SK-N-SH (cell line): ENCODE data around the gene SMC1A. TPM values are rescaled to one million over a fixed set of nuclear protein-coding genes. Genes with fewer than 3 reads are reported as not detected.

Source experiments
- CTCF ChIA-PET: fragments of 300-600, 350-600 bp; formaldehyde crosslinking; extraction: SDS; loops from one replicate; lab custom pipeline; 2021; lab: Yijun Ruan, JAX
- POLR2A ChIA-PET: fragments of 350-600 bp; sonication (Branson Sonifier 250); formaldehyde crosslinking; extraction: SDS; loops from one replicate; lab custom pipeline; 2020; ENCODE audit warnings: antibody characterized with exemption, inconsistent platforms; lab: Yijun Ruan, JAX
- DNase-seq: peaks from one replicate; pipeline ENCODE4 v3.0.0; 2012
- H2AFZ ChIP-seq: fragments of 200-600 bp; sonication (generic); 2 replicates; pipeline ENCODE4 v1.8.1; 2016; ENCODE audit warnings: antibody characterized with exemption, mild to moderate bottlenecking, low read depth
- H3F3A ChIP-seq: fragments of 200-600 bp; sonication (generic); replicated peaks from 2 replicates; pipeline ENCODE3; 2016; ENCODE audit warnings: antibody characterized with exemption, mild to moderate bottlenecking; ENCODE audit not compliant: insufficient read depth
- H3K27ac ChIP-seq, 2 experiments: fragments of 200-500 bp in 1 of 2; fragments of 200-600 bp in 1 of 2; sonication (Bioruptor generic) in 1 of 2; sonication (generic), shearing (Covaris generic) in 1 of 2; 2 replicates each; pipeline versions ENCODE4 v1.5.1 to v1.6.1; 2014 to 2016; ENCODE audit warnings: low read depth in 2 of 2, inconsistent platforms in 1 of 2, low read length in 1 of 2, mild to moderate bottlenecking in 1 of 2, mixed read lengths in 1 of 2
- H3K27me3 ChIP-seq: fragments of 200-600 bp; sonication (generic), shearing (Covaris generic); 2 replicates; pipeline ENCODE4 v1.6.1; 2016; ENCODE audit warnings: mixed run types; ENCODE audit not compliant: insufficient read depth
- H3K36me3 ChIP-seq, 2 experiments: fragments of 200-500 bp in 1 of 2; fragments of 200-600 bp in 1 of 2; sonication (Bioruptor generic) in 1 of 2; sonication (generic) in 1 of 2; replicated peaks in 1 of 2; 2 replicates each; pipeline versions ENCODE3 to v1.5.1; 2014 to 2016; ENCODE audit warnings: low read length in 1 of 2, mild to moderate bottlenecking in 1 of 2; ENCODE audit not compliant: insufficient read depth in 2 of 2, control insufficient read depth in 1 of 2
- H3K4me1 ChIP-seq, 2 experiments: fragments of 200-500 bp in 1 of 2; fragments of 200-600 bp in 1 of 2; sonication (Bioruptor generic) in 1 of 2; sonication (generic), shearing (Covaris generic) in 1 of 2; 2 replicates each; pipeline versions ENCODE4 v1.5.1 to v1.6.1; 2014 to 2016; ENCODE audit warnings: low read depth in 1 of 2, low read length in 1 of 2, mixed run types in 1 of 2; ENCODE audit not compliant: insufficient read depth in 2 of 2, control insufficient read depth in 1 of 2
- H3K4me2 ChIP-seq: fragments of 200-600 bp; sonication (generic), shearing (Covaris generic); 2 replicates; pipeline ENCODE4 v1.6.1; 2017; ENCODE audit warnings: mixed run types
- H3K4me3 ChIP-seq, 2 experiments: fragments of 200-500 bp in 1 of 2; fragments of 200-600 bp in 1 of 2; sonication (Bioruptor generic) in 1 of 2; sonication (generic), shearing (Covaris generic) in 1 of 2; 2 replicates each; pipeline versions ENCODE4 v1.5.1 to v1.8.1; 2014 to 2016; ENCODE audit warnings: low read depth in 2 of 2, inconsistent platforms in 1 of 2, low read length in 1 of 2, mild to moderate bottlenecking in 1 of 2, mixed read lengths in 1 of 2, moderate library complexity in 1 of 2
- H3K79me2 ChIP-seq: fragments of 200-600 bp; sonication (generic); 2 replicates; pipeline ENCODE4 v1.8.1; 2017; ENCODE audit warnings: mild to moderate bottlenecking; ENCODE audit not compliant: insufficient read depth
- H3K9ac ChIP-seq: fragments of 200-600 bp; sonication (generic); 2 replicates; pipeline ENCODE4 v1.6.1; 2017; ENCODE audit warnings: mixed run types
- H3K9me2 ChIP-seq: fragments of 200-600 bp; sonication (generic); 2 replicates; pipeline ENCODE4 v1.6.1; 2017; ENCODE audit warnings: mixed run types
- H3K9me3 ChIP-seq: fragments of 200-600 bp; sonication (generic); 2 replicates; pipeline ENCODE4 v1.6.1; 2017; ENCODE audit warnings: mixed run types, mild to moderate bottlenecking, moderate library complexity
- H4K20me1 ChIP-seq: fragments of 200-600 bp; sonication (generic); 2 replicates; pipeline ENCODE4 v1.6.1; 2017; ENCODE audit warnings: mild to moderate bottlenecking, mixed run types; ENCODE audit not compliant: insufficient read depth
- ELF1 ChIP-seq: IDR thresholded peaks from 2 replicates; pipeline ENCODE4 v1.4.0; 2012
- EZH2phosphoT487 ChIP-seq: fragments of 200-600 bp; sonication (generic); IDR thresholded peaks from 2 replicates; pipeline ENCODE4 v1.6.1; 2017; ENCODE audit warnings: low read depth, mixed run types, mild to moderate bottlenecking, antibody characterized with exemption, moderate library complexity, borderline replicate concordance
- FOSL2 ChIP-seq: IDR thresholded peaks from 2 replicates; pipeline ENCODE4 v1.4.0; 2012; ENCODE audit warnings: low read depth, mild to moderate bottlenecking, moderate library complexity, borderline replicate concordance
- FOXJ3 ChIP-seq: sonication (generic); formaldehyde crosslinking; IDR thresholded peaks from 2 replicates; pipeline ENCODE4 v1.5.1; 2020; ENCODE audit warnings: mild to moderate bottlenecking, missing genetic modification reagents
- GABPA ChIP-seq: IDR thresholded peaks from 2 replicates; pipeline ENCODE4 v1.4.0; 2012; ENCODE audit warnings: low read depth, mild to moderate bottlenecking
- JUND ChIP-seq: IDR thresholded peaks from 2 replicates; pipeline ENCODE4 v1.4.0; 2012
- MEF2A ChIP-seq: IDR thresholded peaks from 2 replicates; pipeline ENCODE4 v1.4.0; 2012; ENCODE audit warnings: low read depth, borderline replicate concordance
- MXI1 ChIP-seq: IDR thresholded peaks from 2 replicates; pipeline ENCODE4 v1.6.1; 2012; ENCODE audit warnings: mild to moderate bottlenecking, low read depth, low read length, improper control_type of control experiment
- NRF1 ChIP-seq: IDR thresholded peaks from 2 replicates; pipeline ENCODE4 v1.6.1; 2012; ENCODE audit warnings: low read depth, mild to moderate bottlenecking, low read length
- RCOR1 ChIP-seq: fragments of 150-350 bp; IDR thresholded peaks from 2 replicates; pipeline ENCODE4 v1.6.1; 2017; ENCODE audit warnings: antibody characterized with exemption, low read length
- RFX5 ChIP-seq: IDR thresholded peaks from 2 replicates; pipeline ENCODE4 v1.6.1; 2012; ENCODE audit warnings: mild to moderate bottlenecking, improper control_type of control experiment, low read length
- RXRA ChIP-seq: IDR thresholded peaks from 2 replicates; pipeline ENCODE4 v1.4.0; 2012; ENCODE audit warnings: low read depth, mild to moderate bottlenecking, borderline replicate concordance
- SIN3A ChIP-seq: IDR thresholded peaks from 2 replicates; pipeline ENCODE4 v1.6.1; 2012; ENCODE audit warnings: low read depth, mild to moderate bottlenecking, low read length, moderate library complexity, borderline replicate concordance
- TAF1 ChIP-seq: IDR thresholded peaks from 2 replicates; pipeline ENCODE4 v1.6.1; 2012; ENCODE audit warnings: low read depth, mild to moderate bottlenecking, low read length, moderate library complexity, borderline replicate concordance
- TEAD4 ChIP-seq: IDR thresholded peaks from 2 replicates; pipeline ENCODE4 v1.4.0; 2012; ENCODE audit warnings: mild to moderate bottlenecking, borderline replicate concordance; ENCODE audit not compliant: insufficient read depth
- WGBS: methylation state at CpG from one replicate; pipeline ENCODE4 v1.1.6; 2017; ENCODE audit warnings: low lambda C conversion rate; 5-methylcytosine and 5-hydroxymethylcytosine counted together
- polyA plus RNA-seq, 3 experiments: library from polyadenylated mRNA; depleted of rRNA; stranded (reverse); fragments of >200 nt; gene quantifications; 2 replicates each; pipeline ENCODE4 v1.2.3, GENCODE V29; 2012
- TF ChIP-seq, protein P1 (sequence below): IDR thresholded peaks from 2 replicates; pipeline ENCODE4 v1.6.1; 2012; ENCODE audit warnings: mild to moderate bottlenecking, low read depth, low read length, moderate library complexity
- TF ChIP-seq, protein P2 (sequence below): IDR thresholded peaks from 2 replicates; pipeline ENCODE4; 2012
- TF ChIP-seq, protein P3 (sequence below): IDR thresholded peaks from 2 replicates; pipeline ENCODE4 v1.4.0; 2012; ENCODE audit warnings: low read depth, borderline replicate concordance
- TF ChIP-seq, protein P4 (sequence below): fragments of 150-350 bp; IDR thresholded peaks from 2 replicates; pipeline ENCODE4 v1.6.1; 2017; ENCODE audit warnings: antibody characterized with exemption, low read length, low read depth, borderline replicate concordance
- TF ChIP-seq, protein P5 (sequence below): IDR thresholded peaks from 2 replicates; pipeline ENCODE4 v1.4.0; 2012; ENCODE audit warnings: low read depth

The SMC1A gene
- polyA plus RNA-seq, 1 of the 3 experiments (the other 2 are of a cell fraction): 34.6 TPM

DNA sequence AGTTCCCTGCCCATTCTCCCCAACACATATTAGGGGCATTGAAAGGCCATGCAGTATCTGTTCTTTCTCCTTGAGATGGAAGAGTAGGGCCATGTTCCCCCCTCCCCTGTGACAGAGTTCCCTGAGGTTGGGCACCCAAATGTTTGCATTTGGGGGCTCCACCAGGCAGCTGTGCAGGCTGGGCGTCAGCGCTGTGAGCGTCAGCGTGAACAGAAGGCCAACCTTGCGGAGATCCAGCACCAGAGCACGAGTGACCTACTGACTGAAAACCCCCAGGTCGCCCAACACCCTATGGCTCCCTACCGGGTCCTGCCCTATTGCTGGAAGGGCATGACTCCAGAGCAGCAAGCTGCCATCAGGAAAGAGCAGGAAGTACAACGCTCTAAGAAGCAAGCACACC lies 7.8 kb upstream of the SMC1A start (continued):
- TF ChIP-seq, protein P1, sequence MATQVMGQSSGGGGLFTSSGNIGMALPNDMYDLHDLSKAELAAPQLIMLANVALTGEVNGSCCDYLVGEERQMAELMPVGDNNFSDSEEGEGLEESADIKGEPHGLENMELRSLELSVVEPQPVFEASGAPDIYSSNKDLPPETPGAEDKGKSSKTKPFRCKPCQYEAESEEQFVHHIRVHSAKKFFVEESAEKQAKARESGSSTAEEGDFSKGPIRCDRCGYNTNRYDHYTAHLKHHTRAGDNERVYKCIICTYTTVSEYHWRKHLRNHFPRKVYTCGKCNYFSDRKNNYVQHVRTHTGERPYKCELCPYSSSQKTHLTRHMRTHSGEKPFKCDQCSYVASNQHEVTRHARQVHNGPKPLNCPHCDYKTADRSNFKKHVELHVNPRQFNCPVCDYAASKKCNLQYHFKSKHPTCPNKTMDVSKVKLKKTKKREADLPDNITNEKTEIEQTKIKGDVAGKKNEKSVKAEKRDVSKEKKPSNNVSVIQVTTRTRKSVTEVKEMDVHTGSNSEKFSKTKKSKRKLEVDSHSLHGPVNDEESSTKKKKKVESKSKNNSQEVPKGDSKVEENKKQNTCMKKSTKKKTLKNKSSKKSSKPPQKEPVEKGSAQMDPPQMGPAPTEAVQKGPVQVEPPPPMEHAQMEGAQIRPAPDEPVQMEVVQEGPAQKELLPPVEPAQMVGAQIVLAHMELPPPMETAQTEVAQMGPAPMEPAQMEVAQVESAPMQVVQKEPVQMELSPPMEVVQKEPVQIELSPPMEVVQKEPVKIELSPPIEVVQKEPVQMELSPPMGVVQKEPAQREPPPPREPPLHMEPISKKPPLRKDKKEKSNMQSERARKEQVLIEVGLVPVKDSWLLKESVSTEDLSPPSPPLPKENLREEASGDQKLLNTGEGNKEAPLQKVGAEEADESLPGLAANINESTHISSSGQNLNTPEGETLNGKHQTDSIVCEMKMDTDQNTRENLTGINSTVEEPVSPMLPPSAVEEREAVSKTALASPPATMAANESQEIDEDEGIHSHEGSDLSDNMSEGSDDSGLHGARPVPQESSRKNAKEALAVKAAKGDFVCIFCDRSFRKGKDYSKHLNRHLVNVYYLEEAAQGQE: no peak
- TF ChIP-seq SIN3A (no peak), ELF1 (no peak), MXI1 (no peak)
- TF ChIP-seq, protein P2, sequence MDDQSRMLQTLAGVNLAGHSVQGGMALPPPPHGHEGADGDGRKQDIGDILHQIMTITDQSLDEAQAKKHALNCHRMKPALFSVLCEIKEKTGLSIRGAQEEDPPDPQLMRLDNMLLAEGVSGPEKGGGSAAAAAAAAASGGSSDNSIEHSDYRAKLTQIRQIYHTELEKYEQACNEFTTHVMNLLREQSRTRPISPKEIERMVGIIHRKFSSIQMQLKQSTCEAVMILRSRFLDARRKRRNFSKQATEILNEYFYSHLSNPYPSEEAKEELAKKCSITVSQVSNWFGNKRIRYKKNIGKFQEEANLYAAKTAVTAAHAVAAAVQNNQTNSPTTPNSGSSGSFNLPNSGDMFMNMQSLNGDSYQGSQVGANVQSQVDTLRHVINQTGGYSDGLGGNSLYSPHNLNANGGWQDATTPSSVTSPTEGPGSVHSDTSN: no peak
- TF ChIP-seq, all 33 proteins: peak for 0

DNA sequence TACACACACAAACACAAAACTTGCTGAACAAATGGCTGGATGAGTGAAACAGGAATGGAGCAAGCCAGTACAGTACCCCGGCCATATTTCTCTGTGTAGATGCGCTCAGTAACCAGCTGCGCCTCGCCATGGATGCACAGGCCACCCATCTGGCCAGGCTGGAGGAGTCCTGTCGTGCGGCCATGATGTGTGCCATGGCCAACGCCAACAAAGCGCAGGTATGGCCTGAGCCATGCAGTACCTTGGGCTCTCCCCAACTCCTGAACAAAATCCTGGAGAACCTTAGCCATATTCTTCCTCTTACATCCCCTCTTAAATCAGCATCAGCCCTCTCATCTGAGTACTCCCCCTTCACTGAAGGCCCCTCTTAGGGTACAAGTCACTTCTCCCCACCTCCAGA lies 7.3 kb upstream of the SMC1A start:
- no peaks in the 10 kb centered on the region for H3K27me3 ChIP-seq
- H3K4me2 ChIP-seq: no peak overlapping the region
- no peaks in the 10 kb centered on the region for H3K9me3 ChIP-seq
- no peak overlapping the region for H3K4me3 ChIP-seq
- ChIA-PET POLR2A (no interaction called here), CTCF (no interaction called here)
- no peaks in the 10 kb centered on the region for H4K20me1 ChIP-seq
- 100% methylated on average over 8 of the region's 8 CpGs for WGBS
- no peak overlapping the region for H2AFZ ChIP-seq
- H3K9me2 ChIP-seq: no peaks in the 10 kb centered on the region
- H3K36me3 ChIP-seq: peaks cover 4 to 33% of the 10 kb centered on the region in 2 experiments
- DNase-seq: no peak
- TF ChIP-seq TAF1 (no peak), GABPA (no peak), FOSL2 (no peak), JUND (no peak), MXI1 (no peak), TEAD4 (no peak), MEF2A (no peak), SIN3A (no peak), RFX5 (no peak), FOXJ3 (no peak), RCOR1 (no peak), NRF1 (no peak), ELF1 (no peak), EZH2phosphoT487 (no peak), RXRA (no peak)
- TF ChIP-seq, protein P3, sequence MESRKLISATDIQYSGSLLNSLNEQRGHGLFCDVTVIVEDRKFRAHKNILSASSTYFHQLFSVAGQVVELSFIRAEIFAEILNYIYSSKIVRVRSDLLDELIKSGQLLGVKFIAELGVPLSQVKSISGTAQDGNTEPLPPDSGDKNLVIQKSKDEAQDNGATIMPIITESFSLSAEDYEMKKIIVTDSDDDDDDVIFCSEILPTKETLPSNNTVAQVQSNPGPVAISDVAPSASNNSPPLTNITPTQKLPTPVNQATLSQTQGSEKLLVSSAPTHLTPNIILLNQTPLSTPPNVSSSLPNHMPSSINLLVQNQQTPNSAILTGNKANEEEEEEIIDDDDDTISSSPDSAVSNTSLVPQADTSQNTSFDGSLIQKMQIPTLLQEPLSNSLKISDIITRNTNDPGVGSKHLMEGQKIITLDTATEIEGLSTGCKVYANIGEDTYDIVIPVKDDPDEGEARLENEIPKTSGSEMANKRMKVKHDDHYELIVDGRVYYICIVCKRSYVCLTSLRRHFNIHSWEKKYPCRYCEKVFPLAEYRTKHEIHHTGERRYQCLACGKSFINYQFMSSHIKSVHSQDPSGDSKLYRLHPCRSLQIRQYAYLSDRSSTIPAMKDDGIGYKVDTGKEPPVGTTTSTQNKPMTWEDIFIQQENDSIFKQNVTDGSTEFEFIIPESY: no peak
- TF ChIP-seq, protein P2: no peak
- TF ChIP-seq, protein P4, sequence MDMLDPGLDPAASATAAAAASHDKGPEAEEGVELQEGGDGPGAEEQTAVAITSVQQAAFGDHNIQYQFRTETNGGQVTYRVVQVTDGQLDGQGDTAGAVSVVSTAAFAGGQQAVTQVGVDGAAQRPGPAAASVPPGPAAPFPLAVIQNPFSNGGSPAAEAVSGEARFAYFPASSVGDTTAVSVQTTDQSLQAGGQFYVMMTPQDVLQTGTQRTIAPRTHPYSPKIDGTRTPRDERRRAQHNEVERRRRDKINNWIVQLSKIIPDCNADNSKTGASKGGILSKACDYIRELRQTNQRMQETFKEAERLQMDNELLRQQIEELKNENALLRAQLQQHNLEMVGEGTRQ: no peak
- TF ChIP-seq, protein P5, sequence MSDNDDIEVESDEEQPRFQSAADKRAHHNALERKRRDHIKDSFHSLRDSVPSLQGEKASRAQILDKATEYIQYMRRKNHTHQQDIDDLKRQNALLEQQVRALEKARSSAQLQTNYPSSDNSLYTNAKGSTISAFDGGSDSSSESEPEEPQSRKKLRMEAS: no peak
- no peak overlapping the region for H3K9ac ChIP-seq
- peaks cover 4% of the 10 kb centered on the region for H3F3A ChIP-seq
- peaks cover 17% of the 10 kb centered on the region for H3K79me2 ChIP-seq
- no peak overlapping the region for H3K27ac ChIP-seq
- peaks cover 3 to 8% of the 10 kb centered on the region in 2 experiments; a peak in 1 of 4 replicates for H3K4me1 ChIP-seq
